Cardiac muscle cell (in vitro differentiated cells and primary cell): ENCODE measurements around the gene GRM4. TPM values are rescaled to one million over a fixed set of nuclear protein-coding genes. Genes with fewer than 3 reads are reported as not detected.

Experiments
- DNase-seq, 2 donors: peaks; one replicate each; pipeline versions ENCODE4 v3.0.0 to v3.0.0-alpha.2; 2010 to 2017; ENCODE audit warnings: low read depth in 1 of 2, low spot score in 1 of 2
- H3K27ac ChIP-seq: fragments of 200-600 bp; sonication (generic); 2 replicates; pipeline ENCODE4 v1.5.1; 2016
- H3K27me3 ChIP-seq: fragments of 200-600 bp; sonication (generic); 2 replicates; pipeline ENCODE4 v1.6.0; 2016; ENCODE audit warnings: control low read depth
- H3K36me3 ChIP-seq: fragments of 200-600 bp; sonication (generic); 2 replicates; pipeline ENCODE4 v1.5.1; 2016; ENCODE audit warnings: control low read depth
- H3K4me1 ChIP-seq: fragments of 200-600 bp; sonication (generic); 2 replicates; pipeline ENCODE4 v1.8.1; 2017; ENCODE audit warnings: low read depth, mild to moderate bottlenecking, mixed run types
- H3K4me3 ChIP-seq: fragments of 200-600 bp; sonication (generic); 2 replicates; pipeline ENCODE4 v1.5.1; 2016; ENCODE audit warnings: mild to moderate bottlenecking
- H3K9me3 ChIP-seq: fragments of 200-600 bp; sonication (generic); 2 replicates; pipeline ENCODE4 v1.5.1; 2017; ENCODE audit warnings: low read depth, mild to moderate bottlenecking, control low read depth
- polyA plus RNA-seq: library from polyadenylated mRNA; unstranded; fragments of >200 nt; fragmentation: Nextera tagmentation; extraction: Ambion mirVana; gene quantifications from 2 replicates; pipeline ENCODE4 v1.2.1, GENCODE V29; 2016
- total RNA-seq: library from RNA; depleted of rRNA; stranded (reverse); fragments of >200 nt; gene quantifications from 2 replicates; pipeline ENCODE4 v1.2.3, GENCODE V29; 2016
- TF ChIP-seq, protein P1 (sequence below): IDR thresholded peaks from 2 replicates; pipeline ENCODE4 v1.5.1; 2012; ENCODE audit warnings: low read depth, mild to moderate bottlenecking, low read length

The GRM4 gene
- total and polyA plus RNA-seq, 2 experiments from 2014 or later: 0.31 to 0.42 TPM

DNA sequence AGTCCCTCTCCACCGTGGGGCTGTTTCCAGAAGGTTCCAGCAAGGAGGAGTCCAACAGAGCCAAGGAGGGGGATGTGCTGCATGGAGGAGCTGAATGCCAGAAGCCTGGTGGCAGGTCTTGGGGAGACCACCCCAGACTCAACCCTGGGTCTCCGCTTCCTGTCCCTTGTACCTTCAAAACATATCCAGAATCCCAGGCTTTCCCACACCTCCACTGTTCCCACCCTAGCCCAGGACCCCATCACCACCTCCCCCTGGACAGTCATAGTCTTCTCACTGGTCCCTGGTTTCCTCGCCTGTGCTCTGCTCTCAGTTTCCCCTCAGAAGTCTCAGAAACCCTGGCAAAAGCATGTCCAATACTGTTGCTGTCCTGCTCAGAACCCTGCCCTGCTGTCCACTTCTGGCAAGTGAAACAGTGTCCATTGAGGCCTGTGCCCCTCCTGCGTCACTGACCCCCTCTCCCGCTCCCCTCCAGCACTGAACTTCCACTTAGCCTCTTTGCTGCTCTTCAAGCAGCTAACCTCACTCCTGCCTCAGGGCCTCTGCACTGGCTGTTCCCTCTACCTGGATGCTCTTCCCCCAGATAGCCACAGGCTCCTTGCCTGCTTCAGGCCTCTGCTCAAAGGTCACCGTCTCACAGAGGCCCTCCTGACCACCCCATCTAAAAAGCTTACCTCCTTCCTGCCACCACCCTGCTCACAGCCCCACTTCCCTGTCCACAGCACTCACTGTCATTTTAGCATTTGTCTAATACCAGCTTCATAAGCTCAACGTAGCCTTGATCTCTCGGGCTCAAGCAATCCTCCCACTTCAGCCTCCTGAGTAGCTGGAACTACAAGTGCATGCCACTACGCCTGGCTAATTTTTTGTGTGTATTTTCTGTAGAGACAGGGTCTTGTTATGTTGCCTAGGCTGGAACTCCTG, 169.2 kb downstream of the GRM4 start:
- H3K27ac ChIP-seq: no peak overlapping the region
- H3K36me3 ChIP-seq: no peaks in the 10 kb centered on the region
- H3K4me1 ChIP-seq: no peaks in the 10 kb centered on the region
- peaks cover 33% of the 10 kb centered on the region for H3K27me3 ChIP-seq
- DNase-seq: no peak
- TF ChIP-seq, protein P1, sequence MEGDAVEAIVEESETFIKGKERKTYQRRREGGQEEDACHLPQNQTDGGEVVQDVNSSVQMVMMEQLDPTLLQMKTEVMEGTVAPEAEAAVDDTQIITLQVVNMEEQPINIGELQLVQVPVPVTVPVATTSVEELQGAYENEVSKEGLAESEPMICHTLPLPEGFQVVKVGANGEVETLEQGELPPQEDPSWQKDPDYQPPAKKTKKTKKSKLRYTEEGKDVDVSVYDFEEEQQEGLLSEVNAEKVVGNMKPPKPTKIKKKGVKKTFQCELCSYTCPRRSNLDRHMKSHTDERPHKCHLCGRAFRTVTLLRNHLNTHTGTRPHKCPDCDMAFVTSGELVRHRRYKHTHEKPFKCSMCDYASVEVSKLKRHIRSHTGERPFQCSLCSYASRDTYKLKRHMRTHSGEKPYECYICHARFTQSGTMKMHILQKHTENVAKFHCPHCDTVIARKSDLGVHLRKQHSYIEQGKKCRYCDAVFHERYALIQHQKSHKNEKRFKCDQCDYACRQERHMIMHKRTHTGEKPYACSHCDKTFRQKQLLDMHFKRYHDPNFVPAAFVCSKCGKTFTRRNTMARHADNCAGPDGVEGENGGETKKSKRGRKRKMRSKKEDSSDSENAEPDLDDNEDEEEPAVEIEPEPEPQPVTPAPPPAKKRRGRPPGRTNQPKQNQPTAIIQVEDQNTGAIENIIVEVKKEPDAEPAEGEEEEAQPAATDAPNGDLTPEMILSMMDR: no peak
- H3K4me3 ChIP-seq: no peak overlapping the region
- no peaks in the 10 kb centered on the region for H3K9me3 ChIP-seq

DNA sequence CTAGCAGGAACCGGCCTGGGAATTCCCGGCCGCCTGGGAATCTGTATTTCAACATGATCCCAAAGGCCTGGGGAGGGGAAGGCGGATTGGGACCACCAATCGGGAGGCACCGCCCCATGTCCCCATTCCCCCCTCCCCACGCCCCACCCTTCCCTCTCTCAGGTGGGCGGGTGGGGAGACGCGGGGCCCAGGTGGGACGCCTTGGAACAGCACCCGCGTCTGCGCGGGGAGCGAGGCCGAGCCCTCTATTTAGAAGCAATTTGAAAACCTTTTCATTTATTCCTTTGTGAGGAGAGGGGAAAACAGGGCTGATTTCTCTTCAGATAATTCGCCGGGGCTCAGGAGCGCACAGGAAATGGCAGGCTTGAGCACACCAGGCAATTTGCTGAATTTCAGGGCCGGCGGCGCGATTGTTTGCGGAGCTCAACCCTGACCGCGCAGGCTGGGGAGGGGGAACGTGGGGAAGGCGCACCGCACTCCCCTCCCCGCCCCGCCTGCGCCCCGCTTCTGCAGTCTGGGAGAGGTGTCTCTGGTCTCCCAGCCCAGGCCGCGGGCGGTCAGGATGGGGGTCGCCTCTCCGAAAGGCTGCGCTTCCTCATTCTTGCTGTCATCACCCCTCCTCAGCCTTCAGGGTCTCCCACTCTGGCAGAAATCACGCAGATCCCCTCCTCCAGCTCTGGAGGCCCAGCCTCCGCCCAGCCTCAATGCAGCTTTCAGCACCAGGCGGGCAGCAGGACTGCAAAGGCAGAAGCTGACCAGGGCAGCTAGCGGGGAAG, 170.0 kb downstream of the GRM4 start:
- TF ChIP-seq, protein P1: no peak
- H3K4me3 ChIP-seq: no peak overlapping the region
- no peak for DNase-seq
- peaks cover 33% of the 10 kb centered on the region for H3K27me3 ChIP-seq
- H3K27ac ChIP-seq: no peak overlapping the region
- H3K36me3 ChIP-seq: no peaks in the 10 kb centered on the region
- H3K9me3 ChIP-seq: no peaks in the 10 kb centered on the region
- H3K4me1 ChIP-seq: no peaks in the 10 kb centered on the region

DNA sequence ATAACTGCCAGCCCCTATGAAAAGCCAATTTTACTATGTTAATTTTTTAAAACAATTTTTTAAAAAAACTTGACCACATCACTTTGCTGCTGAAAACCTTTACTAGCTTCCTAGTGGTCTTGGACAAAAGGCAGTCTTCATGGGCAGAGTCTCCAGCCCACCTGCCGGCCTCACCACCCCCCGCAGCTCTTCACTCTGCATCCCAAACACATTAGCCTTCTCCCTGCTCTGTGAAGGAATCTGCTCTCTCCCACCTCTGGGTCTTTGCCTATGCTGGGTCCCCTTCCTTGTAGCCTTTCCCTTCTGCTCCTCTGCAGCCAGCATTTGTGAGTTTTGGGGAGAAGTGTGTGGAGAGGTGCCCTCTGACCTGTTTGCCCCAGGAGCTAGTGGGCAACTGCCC, 171.4 kb downstream of the GRM4 start:
- Histone ChIP-seq H3K27me3 (peaks cover 33% of the 10 kb centered on the region), H3K36me3 (no peaks in the 10 kb centered on the region), H3K4me3 (no peak overlapping the region), H3K27ac (no peak overlapping the region), H3K4me1 (no peaks in the 10 kb centered on the region), H3K9me3 (no peaks in the 10 kb centered on the region)
- TF ChIP-seq, protein P1: no peak
- DNase-seq: no peak

DNA sequence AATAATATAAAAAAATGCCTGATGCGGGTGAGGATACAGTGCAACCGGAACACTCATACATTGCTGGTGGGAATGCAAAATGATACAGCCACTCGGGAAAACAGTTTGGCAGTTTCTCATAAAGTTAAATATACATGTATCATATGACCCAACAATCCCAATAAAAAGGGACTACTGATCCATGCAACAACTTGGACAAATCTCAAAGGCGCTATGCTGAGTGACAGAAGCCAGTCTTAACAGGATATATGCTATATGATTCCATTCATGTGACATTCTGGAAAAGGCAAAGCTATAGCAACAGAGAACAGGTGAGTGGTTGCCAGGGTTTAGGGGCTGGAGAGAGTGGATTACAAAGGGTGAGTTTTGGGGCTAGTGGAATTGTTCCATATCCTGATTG, 171.9 kb downstream of the GRM4 start:
- H3K27me3 ChIP-seq: peaks cover 33% of the 10 kb centered on the region
- H3K9me3 ChIP-seq: no peaks in the 10 kb centered on the region
- H3K4me1 ChIP-seq: no peaks in the 10 kb centered on the region
- no peak for DNase-seq
- TF ChIP-seq, protein P1: no peak
- no peak overlapping the region for H3K4me3 ChIP-seq
- no peak overlapping the region for H3K27ac ChIP-seq
- no peaks in the 10 kb centered on the region for H3K36me3 ChIP-seq

DNA sequence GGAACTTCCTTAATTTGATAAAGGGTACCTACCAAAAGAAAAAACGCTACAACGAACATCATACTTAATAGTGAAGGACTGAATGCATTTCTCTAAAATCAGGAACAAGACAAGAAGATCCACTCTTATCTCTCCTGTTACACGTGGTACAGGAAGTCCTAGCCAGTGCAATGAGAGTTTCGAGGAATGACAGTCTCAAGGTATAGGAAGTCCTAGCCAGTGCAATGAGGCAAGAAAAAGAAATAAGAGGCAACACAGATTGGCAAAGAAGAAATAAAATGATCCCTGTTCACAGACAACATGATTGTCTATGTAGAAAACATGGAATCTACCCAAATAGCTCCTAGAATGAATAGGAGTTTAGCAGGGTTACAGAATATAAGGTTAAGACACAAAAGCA, 174.3 kb downstream of the GRM4 start:
- H3K4me3 ChIP-seq: no peak overlapping the region
- H3K4me1 ChIP-seq: no peaks in the 10 kb centered on the region
- H3K9me3 ChIP-seq: no peaks in the 10 kb centered on the region
- no peak for DNase-seq
- no peaks in the 10 kb centered on the region for H3K36me3 ChIP-seq
- TF ChIP-seq, protein P1: no peak
- no peak overlapping the region for H3K27ac ChIP-seq
- peaks cover 26% of the 10 kb centered on the region for H3K27me3 ChIP-seq

Other genes starting within 250 kb of the GRM4 start
- 505 and 639 TPM in 2 replicates for gene HMGA1, start 90.8 kb upstream of the GRM4 start, total RNA-seq
- gene HMGA1, start 90.8 kb upstream of the GRM4 start, polyA plus RNA-seq: 341 and 384 TPM in 2 replicates
- 13.1 and 13.4 TPM in 2 replicates for gene SMIM29, start 102.9 kb upstream of the GRM4 start, total RNA-seq
- 14.7 and 17.7 TPM in 2 replicates for gene SMIM29, start 102.9 kb upstream of the GRM4 start, polyA plus RNA-seq
- gene NUDT3, start 246.6 kb upstream of the GRM4 start, total RNA-seq: 26.1 and 29.1 TPM in 2 replicates
- 18.4 and 18.6 TPM in 2 replicates for gene NUDT3, start 246.6 kb upstream of the GRM4 start, polyA plus RNA-seq